ENCODE results near the gene NIPBL.
"Not testable (repeated sequence)": the region's sequence is repeated elsewhere in the genome, so short reads cannot be mapped to it uniquely, and the experiment has no call there.

Gene NIPBL

GRCh38 chr5:37086466-37087173 lies 210.1 kb downstream of the NIPBL start:
- no peak for DNase-seq (ENCODE audit: low read depth)
- no peak overlapping the region for H3K4me3 ChIP-seq (ENCODE audit: low read depth, low read length)
- no peak for TF ChIP-seq CTCF (IDR thresholded peaks at IDR 0.05; ENCODE audit: low read depth, low read length, missing control alignments)

- DNase-seq (ENCODE audit: low read depth), result no peak
- H3K4me3 ChIP-seq (ENCODE audit: low read depth, low read length), result no peak overlapping the region
- TF ChIP-seq CTCF (IDR thresholded peaks at IDR 0.05; ENCODE audit: low read depth, low read length, missing control alignments), result no peak
Measured at GRCh38 chr5:37088009-37088408, 211.4 kb downstream of the NIPBL start.

- no peak overlapping the region for H3K4me3 ChIP-seq (ENCODE audit: low read depth, low read length)
- no peak for DNase-seq (ENCODE audit: low read depth)
- TF ChIP-seq CTCF (IDR thresholded peaks at IDR 0.05; ENCODE audit: low read depth, low read length, missing control alignments), result no peak
Measured at GRCh38 chr5:37090123-37090726, 213.7 kb downstream of the NIPBL start.

DNA sequence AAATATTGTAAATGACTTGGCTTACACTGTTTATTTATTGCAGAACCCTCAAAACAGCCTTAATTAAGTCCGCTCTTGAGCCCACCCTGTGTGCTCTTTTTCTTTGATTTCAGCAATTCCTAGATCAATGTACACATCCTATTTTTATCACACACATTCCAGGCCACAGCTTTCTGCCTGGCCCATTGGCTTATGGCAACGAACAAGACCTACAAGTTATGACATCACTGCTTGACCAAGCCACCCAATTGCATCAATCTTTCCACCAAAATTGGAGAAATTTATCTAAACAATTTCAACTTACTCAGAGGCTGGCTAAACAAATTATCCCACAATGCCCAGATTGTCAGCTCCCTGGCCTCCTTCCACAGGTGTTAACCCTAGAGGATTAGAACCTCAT lies 214.2 kb downstream of the NIPBL start:
- TF ChIP-seq CTCF (IDR thresholded peaks at IDR 0.05; ENCODE audit: low read depth, low read length, missing control alignments), result no peak
- H3K4me3 ChIP-seq (ENCODE audit: low read depth, low read length), result no peak overlapping the region
- no peak for DNase-seq (ENCODE audit: low read depth)

DNA sequence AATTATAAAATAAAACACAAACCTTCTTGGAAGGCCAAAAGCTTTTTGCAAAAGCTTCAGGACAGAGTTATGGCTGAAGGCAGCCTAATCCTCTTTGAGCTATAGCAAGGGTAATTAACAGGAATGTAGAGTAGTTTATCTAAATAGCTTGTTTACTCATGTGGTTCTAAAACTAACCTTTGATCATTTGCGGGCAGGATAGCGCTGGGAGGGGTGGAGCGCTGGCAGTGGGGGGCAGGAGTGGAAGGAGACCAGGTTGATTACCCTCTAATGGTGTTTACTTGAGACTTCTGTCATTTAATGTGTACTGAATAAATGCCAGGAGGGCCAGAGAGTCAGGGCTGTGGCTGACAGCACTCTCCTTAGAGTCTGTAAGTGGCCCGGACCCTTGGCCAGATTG lies 217.2 kb downstream of the NIPBL start:
- DNase-seq (ENCODE audit: low read depth), result not testable (repeated sequence)

DNA sequence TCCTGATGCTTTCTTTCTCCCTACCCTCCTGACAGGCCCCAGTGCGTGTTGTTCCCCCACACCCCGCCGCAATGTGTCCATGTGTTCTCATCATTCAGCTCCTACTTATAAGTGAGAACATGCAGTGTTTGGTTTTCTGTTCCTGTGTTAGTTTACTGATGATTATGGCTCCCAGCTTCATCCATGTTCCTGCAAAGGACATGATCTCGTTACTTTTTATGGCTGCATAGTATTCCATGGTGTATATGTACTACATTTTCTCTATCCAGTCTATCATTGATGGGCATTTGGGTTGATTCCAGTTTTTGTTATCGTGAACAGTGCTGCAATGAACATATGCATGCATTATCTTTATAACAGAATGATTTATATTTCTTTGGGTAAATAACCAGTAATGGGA lies 222.7 kb downstream of the NIPBL start:
- DNase-seq (ENCODE audit: low read depth); H3K4me3 ChIP-seq (ENCODE audit: low read depth, low read length): not testable (repeated sequence)

More for the DNA sequence above, 217.2 kb downstream of the NIPBL start:
- H3K4me3 ChIP-seq (ENCODE audit: low read depth, low read length), result not testable (repeated sequence)

GRCh38 chr5:37103302-37103701 lies 226.7 kb downstream of the NIPBL start:
- H3K4me3 ChIP-seq (ENCODE audit: low read depth, low read length), result no peak overlapping the region
- DNase-seq (ENCODE audit: low read depth), result no peak
- TF ChIP-seq CTCF (IDR thresholded peaks at IDR 0.05; ENCODE audit: low read depth, low read length, missing control alignments), result no peak

DNA sequence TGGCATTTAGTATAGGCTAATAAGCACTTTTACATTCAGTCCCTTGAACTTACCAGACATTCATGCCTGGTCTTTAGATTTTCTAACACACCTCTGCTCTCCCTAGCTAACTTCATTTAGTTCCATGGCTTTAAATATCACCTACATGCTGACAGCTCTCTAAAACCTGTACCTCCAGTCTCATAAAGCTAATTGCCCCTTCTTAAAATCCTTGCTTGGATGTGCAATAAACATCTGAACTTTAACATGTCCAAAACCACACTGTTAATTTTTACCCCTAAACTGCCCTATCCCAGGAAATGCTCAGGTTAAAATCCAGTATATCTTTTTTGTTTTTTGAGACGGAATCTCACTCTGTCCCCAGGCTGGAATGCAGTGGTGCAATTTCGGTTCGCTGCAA lies 232.8 kb downstream of the NIPBL start:
- TF ChIP-seq CTCF (IDR thresholded peaks at IDR 0.05; ENCODE audit: low read depth, low read length, missing control alignments), result no peak
- H3K4me3 ChIP-seq (ENCODE audit: low read depth, low read length), result no peak overlapping the region
- no peak for DNase-seq (ENCODE audit: low read depth)
